ENCODE data around the gene RPTOR.

- TF ChIP-seq YY1 (IDR thresholded peaks at IDR 0.05; ENCODE audit: low read depth, low read length) (no peak), ESRRA (IDR thresholded peaks at IDR 0.05; ENCODE audit: low read length) (no peak), POLR2A (IDR thresholded peaks at IDR 0.05; ENCODE audit: low read depth, low read length) (no peak), PRDM15 (CRISPR knock-in tag; IDR thresholded peaks at IDR 0.05) (no peak)
Measured at GRCh38 chr17:80853076-80853475, 308.4 kb downstream of the RPTOR start.
